Prostate gland (tissue), 2 donors: ENCODE data around the gene CD276.

Source experiments
- CTCF ChIP-seq, 4 experiments: fragments of 200-600 bp in 2 of 4; fragments of 450-650 bp in 2 of 4; sonication (generic) in 2 of 4; IDR thresholded peaks; 1 replicate in 3 of 4; 2 replicates in 1 of 4; pipeline ENCODE4 v1.5.1; 2016 to 2019; ENCODE audit warnings: antibody characterized with exemption in 4 of 4, mild to moderate bottlenecking in 2 of 4, moderate library complexity in 2 of 4
- POLR2AphosphoS5 ChIP-seq: sonication (generic); formaldehyde crosslinking; IDR thresholded peaks from one replicate; pipeline ENCODE4 v1.6.1; 2017; ENCODE audit warnings: antibody characterized with exemption

- no peak for TF ChIP-seq CTCF (IDR thresholded peaks at IDR 0.05)
- TF ChIP-seq POLR2AphosphoS5, result no peak
Measured at GRCh38 chr15:73760330-73761329, 76.4 kb downstream of the CD276 start.
